ENCODE data around the gene OR2C3.

GRCh38 chr1:247538561-247538960, 2.3 kb upstream of the OR2C3 start:
- TF ChIP-seq, protein P1, sequence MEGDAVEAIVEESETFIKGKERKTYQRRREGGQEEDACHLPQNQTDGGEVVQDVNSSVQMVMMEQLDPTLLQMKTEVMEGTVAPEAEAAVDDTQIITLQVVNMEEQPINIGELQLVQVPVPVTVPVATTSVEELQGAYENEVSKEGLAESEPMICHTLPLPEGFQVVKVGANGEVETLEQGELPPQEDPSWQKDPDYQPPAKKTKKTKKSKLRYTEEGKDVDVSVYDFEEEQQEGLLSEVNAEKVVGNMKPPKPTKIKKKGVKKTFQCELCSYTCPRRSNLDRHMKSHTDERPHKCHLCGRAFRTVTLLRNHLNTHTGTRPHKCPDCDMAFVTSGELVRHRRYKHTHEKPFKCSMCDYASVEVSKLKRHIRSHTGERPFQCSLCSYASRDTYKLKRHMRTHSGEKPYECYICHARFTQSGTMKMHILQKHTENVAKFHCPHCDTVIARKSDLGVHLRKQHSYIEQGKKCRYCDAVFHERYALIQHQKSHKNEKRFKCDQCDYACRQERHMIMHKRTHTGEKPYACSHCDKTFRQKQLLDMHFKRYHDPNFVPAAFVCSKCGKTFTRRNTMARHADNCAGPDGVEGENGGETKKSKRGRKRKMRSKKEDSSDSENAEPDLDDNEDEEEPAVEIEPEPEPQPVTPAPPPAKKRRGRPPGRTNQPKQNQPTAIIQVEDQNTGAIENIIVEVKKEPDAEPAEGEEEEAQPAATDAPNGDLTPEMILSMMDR (IDR thresholded peaks at IDR 0.05; ENCODE audit: low read depth, low read length, poor library complexity, severe bottlenecking): no peak
- no peak for TF ChIP-seq EZH2phosphoT487 (IDR thresholded peaks at IDR 0.05; ENCODE audit: borderline replicate concordance, low read length)
